Ectodermal cell (in vitro differentiated cells): ENCODE measurements around the gene NEURL1B.

Experiments
- H3K27ac ChIP-seq: 2 replicates; pipeline ENCODE4 v1.7.0; 2013; ENCODE audit warnings: mild to moderate bottlenecking, low read depth, low read length; ENCODE audit not compliant: insufficient read depth, poor library complexity, severe bottlenecking
- H3K27me3 ChIP-seq: 2 replicates; pipeline ENCODE4 v1.7.0; 2013; ENCODE audit warnings: mild to moderate bottlenecking, low read length; ENCODE audit not compliant: insufficient read depth, control insufficient read depth, poor library complexity, severe bottlenecking
- H3K36me3 ChIP-seq: one replicate; pipeline ENCODE4 v1.7.0; 2013; ENCODE audit warnings: low read length; ENCODE audit not compliant: control insufficient read depth, insufficient read depth
- H3K4me1 ChIP-seq: one replicate; pipeline ENCODE4 v1.7.0; 2013; ENCODE audit warnings: low read length; ENCODE audit not compliant: control insufficient read depth, insufficient read depth
- H3K4me3 ChIP-seq: 2 replicates; pipeline ENCODE4 v1.7.0; 2013; ENCODE audit warnings: low read depth, low read length, control low read depth; ENCODE audit not compliant: insufficient read depth
- H3K9me3 ChIP-seq: 2 replicates; pipeline ENCODE4 v1.7.0; 2013; ENCODE audit warnings: mild to moderate bottlenecking, low read length, moderate library complexity; ENCODE audit not compliant: control insufficient read depth
- WGBS, 2 experiments: methylation state at CpG; one replicate each; pipeline ENCODE4 v1.1.7; 2013; ENCODE audit warnings: missing lambda C conversion rate in 2 of 2; 5-methylcytosine and 5-hydroxymethylcytosine counted together

The NEURL1B gene

GRCh38 chr5:172723508-172723907 is 82.4 kb downstream of the NEURL1B start:
- Histone ChIP-seq H3K27me3 (peaks cover 6% of the 10 kb centered on the region), H3K9me3 (no peaks in the 10 kb centered on the region), H3K4me3 (no peak overlapping the region), H3K4me1 (no peaks in the 10 kb centered on the region), H3K36me3 (no peaks in the 10 kb centered on the region), H3K27ac (no peak overlapping the region)
- 88 to 90% methylated on average over 2 of the region's 2 CpGs for whole genome bisulfite sequencing, 2 experiments

- peaks cover 5% of the 10 kb centered on the region for H3K27me3 ChIP-seq
- H3K9me3 ChIP-seq = no peaks in the 10 kb centered on the region
- 87% methylated on average over 22 of the region's 22 CpGs for WGBS, 2 experiments
- no peak overlapping the region for H3K27ac ChIP-seq
- no peaks in the 10 kb centered on the region for H3K36me3 ChIP-seq
- no peak overlapping the region for H3K4me3 ChIP-seq
- no peaks in the 10 kb centered on the region for H3K4me1 ChIP-seq
Observed at GRCh38 chr5:172724242-172725183, 83.5 kb downstream of the NEURL1B start.

- H3K9me3 ChIP-seq = no peaks in the 10 kb centered on the region
- H3K4me3 ChIP-seq = no peak overlapping the region
- WGBS, 2 experiments = 92 to 94% methylated on average over 10 of the region's 10 CpGs
- no peaks in the 10 kb centered on the region for H3K36me3 ChIP-seq
- H3K4me1 ChIP-seq = no peaks in the 10 kb centered on the region
- peaks cover under 1% of the 10 kb centered on the region for H3K27me3 ChIP-seq
- H3K27ac ChIP-seq = no peak overlapping the region
Observed at GRCh38 chr5:172725273-172725672, 84.2 kb downstream of the NEURL1B start.

DNA sequence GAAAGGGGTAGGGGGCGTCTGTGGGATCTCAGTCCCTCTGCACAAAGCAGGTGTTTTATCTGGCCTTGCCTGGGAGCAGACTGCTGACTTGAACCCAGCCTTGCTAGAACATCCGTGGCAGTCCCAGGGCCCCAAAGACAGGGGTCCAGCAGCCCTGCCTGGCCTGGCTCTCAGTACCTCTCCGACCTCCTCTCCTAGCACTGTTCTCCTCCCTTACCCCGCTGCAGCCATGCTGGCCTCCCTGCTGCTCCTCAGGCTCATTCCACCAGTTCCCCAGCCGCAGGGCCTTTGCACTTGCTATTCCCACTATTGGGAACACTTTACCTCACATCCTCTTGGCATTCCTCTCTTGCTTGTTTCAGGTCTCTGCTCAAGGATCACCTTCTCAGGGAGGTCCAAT is 84.7 kb downstream of the NEURL1B start:
- no peaks in the 10 kb centered on the region for H3K36me3 ChIP-seq
- no peaks in the 10 kb centered on the region for H3K4me1 ChIP-seq
- H3K27me3 ChIP-seq = no peaks in the 10 kb centered on the region
- 86 to 92% methylated on average over 5 of the region's 5 CpGs for WGBS, 2 experiments
- no peak overlapping the region for H3K27ac ChIP-seq
- no peaks in the 10 kb centered on the region for H3K9me3 ChIP-seq
- no peak overlapping the region for H3K4me3 ChIP-seq

DNA sequence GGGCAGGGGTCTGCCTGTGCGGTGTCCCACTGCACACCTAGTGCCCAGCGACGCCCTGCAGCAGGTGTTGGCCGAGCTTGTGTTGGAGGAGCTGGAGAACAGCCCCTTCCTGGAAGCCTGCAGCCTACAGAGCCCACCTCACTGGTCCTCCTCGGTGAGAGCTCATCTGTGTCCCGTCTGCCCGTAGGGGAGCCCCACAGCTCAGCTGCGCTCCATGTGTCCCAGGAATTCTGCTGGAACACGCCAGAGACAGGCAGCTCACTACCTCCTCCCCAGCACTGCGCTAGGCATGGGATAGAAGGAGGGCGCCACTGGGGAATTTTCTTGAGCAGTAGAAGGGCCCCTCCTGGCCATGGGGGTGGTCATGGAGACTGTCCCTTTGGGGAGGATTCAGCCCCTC is 85.9 kb downstream of the NEURL1B start:
- Histone ChIP-seq H3K4me3 (no peak overlapping the region), H3K4me1 (no peaks in the 10 kb centered on the region), H3K27me3 (no peaks in the 10 kb centered on the region), H3K36me3 (no peaks in the 10 kb centered on the region), H3K27ac (no peak overlapping the region), H3K9me3 (no peaks in the 10 kb centered on the region)
- WGBS, 2 experiments = 85 to 93% methylated on average over 10 to 11 of the region's 11 CpGs

DNA sequence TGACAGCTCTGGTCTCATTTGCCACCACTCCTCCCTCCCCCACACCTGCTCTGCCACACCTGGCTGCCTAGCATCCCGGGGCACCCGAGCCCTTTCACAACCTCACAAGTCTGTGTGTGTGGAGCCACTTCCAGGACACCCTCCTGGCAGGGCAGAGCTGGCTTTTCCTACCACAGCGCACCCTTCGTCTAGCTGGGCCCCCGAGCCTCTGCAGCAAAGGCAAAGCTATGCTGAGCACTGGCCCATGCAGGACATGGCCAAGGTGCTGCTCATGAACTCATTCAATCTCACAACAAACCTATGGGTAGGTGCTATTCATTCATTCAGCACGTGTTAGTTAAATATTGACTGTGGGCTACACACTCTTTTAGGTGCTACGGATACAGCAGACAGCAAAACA is 86.5 kb downstream of the NEURL1B start:
- Histone ChIP-seq H3K4me3 (no peak overlapping the region), H3K4me1 (no peaks in the 10 kb centered on the region), H3K27ac (no peak overlapping the region), H3K9me3 (no peaks in the 10 kb centered on the region), H3K36me3 (no peaks in the 10 kb centered on the region), H3K27me3 (no peaks in the 10 kb centered on the region)
- 89 to 91% methylated on average over 7 of the region's 7 CpGs for WGBS, 2 experiments

DNA sequence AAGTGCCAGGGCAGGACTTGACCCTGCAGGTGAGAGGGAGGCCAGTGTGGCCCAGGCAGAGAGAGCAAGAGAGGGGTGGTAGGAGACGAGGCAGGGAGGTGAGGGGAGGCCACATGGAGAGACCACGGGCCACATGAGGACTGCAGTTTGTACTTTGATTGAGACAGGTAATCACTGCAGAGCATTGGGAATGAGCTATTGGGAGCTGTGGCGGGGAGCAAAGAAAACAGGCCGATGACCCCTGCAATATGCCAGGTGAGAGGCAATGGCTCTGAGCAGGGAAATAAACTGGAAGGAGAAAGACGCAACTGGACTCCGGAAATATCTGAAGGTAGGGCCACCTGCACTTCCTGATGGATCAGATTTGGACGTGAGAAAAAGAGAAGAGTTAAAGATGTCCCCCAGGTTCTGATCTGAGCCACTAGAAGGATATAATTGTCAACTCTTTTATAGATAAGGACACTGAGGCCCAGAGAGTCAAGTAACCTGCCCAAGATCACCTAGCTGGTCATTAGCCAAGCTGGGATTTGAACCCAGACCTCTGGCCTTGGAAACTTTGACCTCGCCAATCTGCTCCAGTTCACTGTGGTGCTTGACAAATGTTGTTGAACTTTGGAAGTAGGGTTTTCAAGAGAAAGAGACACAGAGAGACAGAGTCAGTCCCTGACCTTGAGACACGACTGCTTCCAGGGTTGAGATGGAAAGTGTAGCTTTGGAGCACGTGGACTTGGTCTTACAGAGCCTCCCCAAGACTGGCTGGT is 87.6 kb downstream of the NEURL1B start:
- Histone ChIP-seq H3K36me3 (no peaks in the 10 kb centered on the region), H3K4me1 (no peaks in the 10 kb centered on the region), H3K27me3 (no peaks in the 10 kb centered on the region), H3K4me3 (no peak overlapping the region), H3K9me3 (no peaks in the 10 kb centered on the region), H3K27ac (no peak overlapping the region)
- 85 to 89% methylated on average over 10 of the region's 10 CpGs for WGBS, 2 experiments

- Histone ChIP-seq H3K9me3 (no peaks in the 10 kb centered on the region), H3K4me1 (no peaks in the 10 kb centered on the region), H3K36me3 (no peaks in the 10 kb centered on the region), H3K27me3 (no peaks in the 10 kb centered on the region), H3K27ac (no peak overlapping the region), H3K4me3 (no peak overlapping the region)
- 89 to 91% methylated on average over 13 of the region's 13 CpGs for WGBS, 2 experiments
Observed at GRCh38 chr5:172729588-172729987, 88.5 kb downstream of the NEURL1B start.

DNA sequence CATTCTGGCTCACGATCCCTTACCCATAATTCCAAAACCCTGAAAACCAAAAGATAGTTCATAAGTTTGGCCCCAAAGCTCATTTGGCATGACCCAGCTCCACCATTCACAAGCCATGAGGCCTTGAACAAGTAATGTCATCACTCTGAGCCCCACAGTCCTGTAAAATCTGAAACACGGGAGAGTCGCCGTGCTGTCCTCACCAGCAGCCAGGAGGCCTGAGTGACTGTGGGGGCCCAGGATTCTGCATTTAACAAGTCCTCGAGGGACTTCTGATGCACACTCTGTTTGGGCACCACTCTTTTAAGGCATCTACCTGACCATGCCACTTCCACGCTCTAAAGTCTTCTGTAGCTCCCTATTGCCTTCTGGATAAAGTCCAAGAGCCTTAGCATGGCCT is 89.2 kb downstream of the NEURL1B start:
- H3K27me3 ChIP-seq = no peaks in the 10 kb centered on the region
- no peaks in the 10 kb centered on the region for H3K4me1 ChIP-seq
- no peaks in the 10 kb centered on the region for H3K9me3 ChIP-seq
- H3K4me3 ChIP-seq = no peak overlapping the region
- H3K27ac ChIP-seq = no peak overlapping the region
- H3K36me3 ChIP-seq = no peaks in the 10 kb centered on the region
- 94 to 96% methylated on average over 6 of the region's 6 CpGs for whole genome bisulfite sequencing, 2 experiments

GRCh38 chr5:172730981-172731679 is 90.1 kb downstream of the NEURL1B start:
- Histone ChIP-seq H3K36me3 (no peaks in the 10 kb centered on the region), H3K4me3 (no peak overlapping the region), H3K27ac (no peak overlapping the region), H3K9me3 (no peaks in the 10 kb centered on the region), H3K4me1 (no peaks in the 10 kb centered on the region), H3K27me3 (no peaks in the 10 kb centered on the region)
- 83% methylated on average over 16 of the region's 16 CpGs for WGBS, 2 experiments
